Measurements from ENCODE around the gene TAF1B.

TAF1B gene

DNA sequence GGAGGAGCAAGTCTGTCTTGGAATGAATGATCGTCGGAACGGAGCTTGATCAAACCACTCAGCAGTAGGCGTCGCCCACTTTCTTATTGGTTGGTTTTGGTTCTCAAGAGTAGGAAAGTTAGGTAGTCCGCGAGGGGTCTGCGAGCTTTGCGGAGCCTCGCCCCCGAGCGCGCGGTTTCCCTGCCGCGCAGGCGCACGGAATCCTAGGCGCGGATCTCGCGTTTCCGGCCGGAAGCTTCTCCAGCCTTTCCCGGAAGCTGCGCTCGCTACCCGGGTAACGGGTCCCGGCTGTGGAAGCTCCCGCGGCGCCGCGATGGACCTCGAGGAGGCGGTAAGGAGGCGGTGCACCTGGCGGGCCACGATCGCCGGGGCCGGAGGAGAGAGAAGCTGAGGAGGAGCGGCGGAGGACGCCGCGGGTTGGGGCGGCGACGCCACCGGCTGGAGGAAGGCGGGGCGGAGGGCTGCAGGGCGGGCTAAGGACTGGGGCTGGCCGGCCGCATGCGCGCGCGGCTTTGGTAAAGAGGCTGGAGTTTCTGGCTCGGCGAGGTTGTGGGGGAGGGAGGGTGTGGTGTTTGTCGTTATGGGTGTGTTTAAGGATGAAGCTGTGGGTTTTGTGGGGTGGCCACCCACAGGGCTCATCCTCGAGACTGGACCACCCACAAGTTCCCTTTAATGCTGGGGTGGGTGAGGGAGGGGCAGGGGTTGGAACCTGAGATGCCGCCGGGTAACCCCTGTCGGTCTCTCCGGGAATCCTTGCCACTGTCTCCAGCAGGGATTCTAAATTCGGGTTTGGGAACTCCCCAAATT, at the start of gene TAF1B:
TAF1B (plus strand) TSS at position 246 of the 807 bp plus-strand sequence; CDS start at position 314, 68 bp downstream.
- TF ChIP-seq, protein P1, sequence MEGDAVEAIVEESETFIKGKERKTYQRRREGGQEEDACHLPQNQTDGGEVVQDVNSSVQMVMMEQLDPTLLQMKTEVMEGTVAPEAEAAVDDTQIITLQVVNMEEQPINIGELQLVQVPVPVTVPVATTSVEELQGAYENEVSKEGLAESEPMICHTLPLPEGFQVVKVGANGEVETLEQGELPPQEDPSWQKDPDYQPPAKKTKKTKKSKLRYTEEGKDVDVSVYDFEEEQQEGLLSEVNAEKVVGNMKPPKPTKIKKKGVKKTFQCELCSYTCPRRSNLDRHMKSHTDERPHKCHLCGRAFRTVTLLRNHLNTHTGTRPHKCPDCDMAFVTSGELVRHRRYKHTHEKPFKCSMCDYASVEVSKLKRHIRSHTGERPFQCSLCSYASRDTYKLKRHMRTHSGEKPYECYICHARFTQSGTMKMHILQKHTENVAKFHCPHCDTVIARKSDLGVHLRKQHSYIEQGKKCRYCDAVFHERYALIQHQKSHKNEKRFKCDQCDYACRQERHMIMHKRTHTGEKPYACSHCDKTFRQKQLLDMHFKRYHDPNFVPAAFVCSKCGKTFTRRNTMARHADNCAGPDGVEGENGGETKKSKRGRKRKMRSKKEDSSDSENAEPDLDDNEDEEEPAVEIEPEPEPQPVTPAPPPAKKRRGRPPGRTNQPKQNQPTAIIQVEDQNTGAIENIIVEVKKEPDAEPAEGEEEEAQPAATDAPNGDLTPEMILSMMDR (conservative IDR thresholded peaks at IDR 0.05; ENCODE audit: low read length), result peak; percentile 48
- peak within 1 kb of the TSS; percentile 79 for H3K4me3 ChIP-seq (ENCODE audit: low read length)
- DNase-seq (ENCODE audit: low read depth), result peak; percentile 89

DNA sequence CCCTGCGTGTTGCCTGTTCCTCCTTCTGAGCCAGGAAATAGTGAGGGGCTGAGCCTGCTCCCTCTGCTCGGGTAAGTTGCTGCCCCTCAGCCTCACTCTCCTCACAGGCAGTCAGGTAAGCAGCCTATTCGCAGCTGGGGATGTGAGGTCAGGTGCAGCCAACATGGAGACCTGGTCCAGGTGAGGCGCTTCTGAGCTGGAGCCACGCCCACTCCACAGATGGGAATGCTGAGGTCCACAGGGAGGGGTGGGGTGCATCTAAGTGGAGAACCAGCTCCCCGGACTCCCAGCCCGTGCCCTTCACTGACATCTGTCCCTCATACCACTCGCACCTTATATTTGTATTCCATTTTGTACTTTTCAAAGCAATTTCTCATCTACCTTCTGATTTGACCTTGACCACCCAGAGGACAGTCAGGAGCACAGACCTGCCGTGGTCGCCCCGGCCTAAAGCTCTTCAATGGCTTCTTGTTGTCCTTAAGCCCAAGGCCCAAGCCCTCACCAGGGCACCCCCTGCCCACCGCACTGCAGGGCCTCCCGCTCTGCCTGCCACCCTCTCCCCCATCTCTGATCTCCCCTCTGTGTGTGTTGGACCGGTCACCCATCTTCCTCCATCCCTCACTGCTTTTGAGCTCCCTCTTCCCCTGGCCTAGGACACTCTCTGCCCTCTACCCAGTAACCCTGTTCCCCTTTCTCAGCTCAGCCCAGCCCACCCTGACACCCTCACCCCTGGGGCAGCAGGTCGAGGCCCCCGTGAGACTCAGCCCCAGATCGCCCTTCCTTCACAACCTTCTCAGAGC, 49.2 kb upstream of the TAF1B start:
- DNase-seq (ENCODE audit: low read depth), result no peak
- no peak overlapping the region for H3K4me3 ChIP-seq (ENCODE audit: low read length)
- TF ChIP-seq, protein P1 (conservative IDR thresholded peaks at IDR 0.05; ENCODE audit: low read length), result no peak

DNA sequence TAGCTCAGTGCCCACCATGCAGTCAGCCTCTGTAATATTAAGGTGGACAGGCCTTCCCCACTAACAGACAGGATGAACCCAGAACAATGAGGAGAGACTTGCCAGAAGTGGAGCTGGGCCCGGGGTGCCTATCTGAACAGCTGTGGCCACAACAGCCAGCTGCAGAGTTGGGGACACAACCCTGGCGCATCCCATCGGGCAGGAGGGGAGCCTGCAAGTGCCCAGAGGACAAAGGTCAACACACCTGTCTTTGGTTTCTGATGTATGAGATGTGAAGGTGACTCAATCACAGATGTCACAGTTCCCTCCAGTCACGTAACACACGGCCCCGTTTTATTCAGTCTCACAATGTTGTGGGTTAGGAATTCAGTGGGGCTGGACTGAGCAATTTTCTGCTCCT, 48.2 kb upstream of the TAF1B start:
- H3K4me3 ChIP-seq (ENCODE audit: low read length), result no peak overlapping the region
- TF ChIP-seq, protein P1 (conservative IDR thresholded peaks at IDR 0.05; ENCODE audit: low read length), result no peak
- no peak for DNase-seq (ENCODE audit: low read depth)

DNA sequence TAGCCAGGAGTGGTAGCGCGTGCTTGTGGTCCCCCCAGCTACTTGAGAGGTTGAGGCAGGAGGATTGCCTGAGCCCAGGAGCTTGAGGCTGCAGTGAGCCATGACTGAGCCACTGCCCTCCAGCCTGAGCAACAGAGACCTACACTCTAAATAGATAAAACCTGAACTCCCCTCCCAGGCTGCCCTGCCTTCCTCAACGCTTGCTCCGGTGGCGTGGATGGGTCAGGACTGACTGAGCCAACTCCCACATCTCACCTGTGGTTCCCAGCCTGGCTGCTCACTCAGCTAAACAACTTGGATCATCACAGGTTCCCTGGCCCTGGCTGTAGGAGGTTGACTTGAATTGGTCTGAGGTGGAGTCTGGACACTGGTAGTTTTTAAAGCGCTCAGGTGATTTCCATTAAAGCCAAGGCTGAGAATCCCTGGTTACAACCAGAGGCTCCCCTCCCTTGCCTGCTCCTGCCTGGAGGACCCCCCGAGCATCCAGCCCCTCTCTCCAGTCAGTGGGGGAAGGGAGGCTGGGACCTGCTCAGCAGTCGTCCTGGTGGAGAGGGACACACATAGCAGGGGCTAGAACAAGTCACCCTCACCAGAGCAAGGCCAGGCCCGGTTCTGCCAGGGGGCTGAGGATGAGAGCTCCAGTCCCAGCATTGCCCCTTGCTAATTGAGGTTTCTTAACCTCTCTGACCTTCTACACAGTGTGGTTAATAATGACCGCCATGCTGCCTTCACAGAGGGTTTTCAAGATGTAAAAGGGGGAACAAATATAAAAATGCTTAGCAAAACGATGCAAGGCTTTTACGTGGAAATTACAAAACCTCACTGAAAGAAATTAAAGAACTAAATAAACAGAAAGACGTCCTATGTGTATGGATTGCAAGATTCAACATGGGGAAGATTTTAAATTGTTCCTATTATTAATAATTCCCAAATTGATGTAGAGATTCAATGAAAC, 46.9 kb upstream of the TAF1B start:
- no peak for DNase-seq (ENCODE audit: low read depth)

DNA sequence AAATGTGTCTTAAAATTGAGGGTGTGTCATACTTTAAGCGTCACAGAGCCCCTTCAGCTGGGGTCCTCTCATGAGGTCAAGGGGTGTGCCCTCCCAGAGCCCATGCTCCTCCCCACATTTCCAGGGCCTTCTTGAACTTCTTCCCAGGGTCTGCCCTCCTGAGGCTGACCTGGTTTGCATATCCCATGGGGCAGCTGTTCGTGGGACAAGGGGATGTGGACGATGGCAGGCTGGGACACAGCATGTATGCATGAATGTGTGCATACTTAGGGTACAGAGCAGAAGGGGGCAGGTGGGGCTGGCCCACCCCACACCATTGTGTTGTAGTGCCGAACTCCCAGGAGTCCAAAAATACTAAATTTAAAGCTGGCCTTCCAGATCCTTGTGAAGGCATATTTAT, 46.2 kb upstream of the TAF1B start:
- TF ChIP-seq, protein P1 (conservative IDR thresholded peaks at IDR 0.05; ENCODE audit: low read length), result no peak
- no peak overlapping the region for H3K4me3 ChIP-seq (ENCODE audit: low read length)
- DNase-seq (ENCODE audit: low read depth), result no peak

More for the DNA sequence above, 46.9 kb upstream of the TAF1B start:
- H3K4me3 ChIP-seq (ENCODE audit: low read length), result no peak overlapping the region
- TF ChIP-seq, protein P1 (conservative IDR thresholded peaks at IDR 0.05; ENCODE audit: low read length), result peak; percentile 25; the same call in 1 of the 2 replicates

DNA sequence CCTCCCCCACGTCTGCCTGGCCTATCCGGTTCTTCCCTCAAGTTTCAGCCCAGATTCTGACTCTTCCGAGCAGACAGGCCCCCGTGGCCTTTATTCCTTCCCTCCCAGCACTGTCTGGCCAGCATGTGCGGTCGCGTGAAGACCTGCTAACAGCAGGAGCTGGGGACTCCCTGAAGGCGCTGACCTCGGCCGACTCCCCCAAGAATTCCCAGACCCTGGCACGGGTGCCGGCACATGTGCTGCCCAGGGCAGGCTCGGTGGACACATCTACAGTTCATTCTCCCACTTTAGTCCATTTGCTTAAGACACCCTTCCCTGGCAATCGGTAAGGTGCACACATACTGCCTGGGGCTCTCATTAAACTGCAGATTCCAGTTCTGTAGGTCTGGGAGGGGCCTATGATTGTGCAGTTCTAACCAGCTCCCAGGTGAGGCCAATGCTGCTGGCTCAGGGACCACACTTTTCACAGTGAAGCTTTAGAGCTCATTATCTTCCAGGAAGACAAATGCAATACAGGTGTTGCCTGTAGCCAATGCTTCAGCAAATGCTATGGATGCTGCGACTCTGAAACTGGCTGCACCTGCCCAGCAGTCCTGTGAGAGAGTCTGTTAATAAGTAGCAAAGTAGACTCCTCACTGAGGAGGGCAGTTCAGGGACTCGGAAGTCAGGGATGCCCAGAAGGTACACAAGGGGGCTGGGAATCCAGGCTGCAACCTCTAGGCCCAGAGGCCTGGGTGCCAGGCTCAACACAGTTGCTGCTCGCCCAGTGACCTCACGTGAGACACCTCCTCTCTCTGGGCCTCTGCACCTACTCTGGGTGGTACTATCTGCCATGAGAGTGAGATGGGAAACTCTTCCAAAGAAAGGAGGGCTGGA, 45.4 kb upstream of the TAF1B start:
- DNase-seq (ENCODE audit: low read depth), result no peak
- TF ChIP-seq, protein P1 (conservative IDR thresholded peaks at IDR 0.05; ENCODE audit: low read length), result no peak
- H3K4me3 ChIP-seq (ENCODE audit: low read length), result no peak overlapping the region
